GM19035 (cell line): Measurements from ENCODE around the gene FGFR2.
A peak's percentile ranks its signal among the peaks of the same experiment; 100 is the strongest.

Source experiments
- ATAC-seq: cut with Tn5 transposase; IDR thresholded peaks from one replicate; pipeline ENCODE4 v1.9.1; 2021; ENCODE audit not compliant: unreplicated experiment

The FGFR2 gene

DNA sequence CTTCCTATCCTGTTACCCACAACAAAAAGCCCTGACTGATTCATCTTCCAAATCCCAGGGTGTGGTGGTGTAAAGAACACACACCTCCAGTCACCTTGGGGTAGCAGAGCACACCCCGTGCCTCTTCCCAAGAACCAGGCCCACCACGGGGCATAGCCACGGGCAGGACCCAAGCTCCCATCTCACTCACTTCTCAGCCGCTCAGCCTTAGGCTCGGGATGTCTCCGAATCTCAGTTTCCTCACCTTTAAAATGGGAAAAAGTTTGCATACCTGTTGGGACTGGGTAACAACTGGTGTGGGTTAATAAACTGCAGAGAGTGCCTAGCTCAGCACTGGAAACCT is 139.0 kb downstream of the FGFR2 start:
- no peak for ATAC-seq

DNA sequence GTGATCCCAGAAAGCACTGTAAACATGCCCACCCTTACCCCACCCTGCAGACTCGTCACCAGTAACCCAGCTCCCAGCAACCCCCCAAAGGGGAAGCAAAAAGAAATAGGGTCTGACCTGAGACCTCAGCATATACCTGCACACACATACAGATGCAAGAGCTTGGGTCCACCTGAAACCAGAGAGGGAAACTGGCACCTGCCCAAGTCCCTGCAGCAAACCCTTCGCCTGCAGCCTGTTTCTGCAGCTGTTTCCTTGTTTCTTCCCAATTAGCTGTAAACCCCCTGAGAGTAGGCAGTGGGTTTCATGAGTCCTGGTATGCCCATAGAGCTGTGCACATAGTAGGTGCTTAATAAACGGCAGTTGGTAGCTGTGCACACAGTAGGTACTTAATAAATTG is 140.5 kb downstream of the FGFR2 start:
- no peak for ATAC-seq

- ATAC-seq: no peak
Observed at GRCh38 chr10:121455377-121455776, 142.9 kb downstream of the FGFR2 start.

DNA sequence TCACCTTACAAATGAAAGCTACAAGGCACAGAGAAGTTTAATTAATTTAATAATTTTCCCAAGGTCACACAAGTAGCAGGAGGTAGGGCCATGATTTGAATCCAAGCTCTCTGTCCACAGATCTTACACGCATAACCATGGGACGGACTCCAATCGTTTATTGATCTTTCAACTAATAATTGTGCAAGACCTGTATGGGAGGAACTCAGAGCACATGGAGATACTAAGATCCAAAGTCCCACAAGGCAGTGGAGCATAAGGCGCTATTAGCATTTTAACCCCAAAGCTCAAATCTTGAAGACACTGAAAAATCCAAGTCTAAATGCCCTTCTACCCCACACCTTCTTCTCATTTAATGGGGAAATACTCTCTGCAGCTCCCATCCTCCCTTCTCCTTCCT is 143.5 kb downstream of the FGFR2 start:
- ATAC-seq: no peak

DNA sequence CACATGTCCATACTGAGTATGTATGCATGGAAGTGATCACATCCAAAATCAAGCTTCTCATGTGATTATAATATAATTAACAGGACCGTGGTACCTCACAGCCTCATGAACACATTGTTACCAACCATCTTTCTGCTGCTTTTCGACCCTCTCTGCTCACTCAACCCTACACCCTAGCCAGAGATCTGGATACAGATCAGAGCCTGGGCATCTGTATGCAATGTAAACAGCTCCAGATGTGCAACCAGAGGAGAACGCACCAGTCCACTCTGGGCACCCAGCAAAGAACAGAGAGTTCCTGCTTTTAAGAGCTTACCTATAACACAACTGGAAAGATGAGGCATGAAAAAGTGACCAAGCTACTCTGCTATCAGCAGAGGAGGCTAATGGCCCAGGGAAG is 145.1 kb downstream of the FGFR2 start:
- no peak for ATAC-seq

DNA sequence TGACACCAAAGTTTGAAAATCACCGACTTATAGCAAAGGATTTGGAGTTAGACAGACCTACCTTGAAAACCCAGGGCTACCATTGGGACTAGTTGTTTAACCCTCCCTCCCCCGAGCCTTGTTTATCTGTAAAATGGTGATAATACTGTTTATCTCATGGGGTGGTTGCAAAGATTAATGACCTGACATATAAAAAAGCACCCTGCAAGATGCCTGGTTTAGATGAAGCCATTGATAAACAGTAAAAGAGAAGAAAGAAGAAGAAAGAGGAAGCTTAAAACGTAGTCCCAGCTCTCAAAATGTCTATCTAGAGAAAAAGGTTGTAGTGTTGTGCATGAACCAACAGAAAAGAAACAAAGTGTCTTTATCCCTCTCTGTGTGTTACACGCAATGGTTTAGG is 145.7 kb downstream of the FGFR2 start:
- no peak for ATAC-seq

DNA sequence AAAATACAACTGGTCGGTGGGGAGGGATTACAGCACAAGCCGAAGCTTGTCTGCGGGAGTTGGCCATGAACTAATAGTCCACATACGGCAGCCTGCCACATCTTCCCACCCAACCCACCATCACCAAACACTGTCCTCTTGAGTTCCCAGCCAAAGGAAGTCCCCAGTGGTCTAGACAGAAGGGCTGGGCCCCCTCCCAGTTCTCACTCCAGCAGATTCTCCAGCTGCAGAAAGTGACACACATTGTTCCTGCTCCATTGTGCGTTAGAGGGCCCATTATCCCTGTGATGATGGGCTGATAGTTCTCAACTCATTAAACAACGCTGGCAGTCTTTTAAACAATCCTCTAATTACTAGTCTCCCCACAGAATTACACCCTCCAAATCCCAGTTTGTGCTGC is 148.0 kb downstream of the FGFR2 start:
- no peak for ATAC-seq

DNA sequence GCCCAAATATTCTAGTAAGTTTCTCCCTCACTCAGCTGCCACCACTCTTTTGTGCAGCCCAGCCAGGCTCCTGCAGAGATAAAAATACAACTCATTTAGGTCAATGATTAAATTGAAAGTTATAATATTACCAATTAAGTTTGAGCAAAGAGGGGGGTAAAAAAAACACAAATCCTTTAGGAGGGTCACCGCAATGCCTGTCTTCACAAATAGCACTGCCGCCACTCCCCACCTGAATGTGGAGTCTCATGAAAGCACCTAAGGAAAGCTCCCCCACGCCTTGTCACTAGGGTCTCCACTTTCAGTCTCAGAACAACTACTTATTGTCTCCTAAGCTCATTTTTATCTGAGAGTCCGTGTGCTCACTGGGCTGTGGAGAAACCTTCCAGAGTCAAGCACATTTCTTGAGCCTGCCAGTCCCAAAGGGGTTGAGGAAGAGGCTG is 148.7 kb downstream of the FGFR2 start:
- ATAC-seq: no peak

DNA sequence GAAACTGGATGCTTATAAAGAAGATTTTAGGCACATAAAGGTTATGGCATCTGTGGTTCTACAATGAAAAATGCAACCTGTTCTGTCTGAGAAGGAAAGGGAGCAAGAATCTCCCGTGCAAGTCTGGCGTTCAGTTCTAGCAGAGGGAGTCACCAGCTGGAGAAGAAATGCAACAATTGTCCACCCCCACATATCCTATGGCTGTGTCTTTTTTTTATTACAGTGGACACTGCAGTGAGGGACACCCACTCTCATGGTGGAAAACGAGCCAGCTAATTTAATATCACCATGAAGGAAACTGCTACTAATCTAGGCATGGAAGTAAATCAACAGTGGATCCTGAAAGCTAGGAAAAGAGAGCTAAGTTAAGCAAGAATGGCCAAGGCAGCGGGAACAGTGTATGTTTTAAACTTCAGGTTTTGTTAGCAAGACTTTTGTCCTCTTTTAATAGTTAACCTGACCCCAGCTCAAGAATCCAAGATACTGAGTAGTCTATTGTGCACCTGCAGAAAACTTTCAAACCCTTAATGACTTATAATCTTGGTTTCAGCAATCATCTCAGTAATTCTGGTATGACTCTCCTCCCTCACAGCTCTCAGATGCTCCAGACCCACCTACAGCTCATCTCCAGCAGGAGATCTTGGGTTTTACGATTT is 149.3 kb downstream of the FGFR2 start:
- peak; percentile 92 for ATAC-seq

DNA sequence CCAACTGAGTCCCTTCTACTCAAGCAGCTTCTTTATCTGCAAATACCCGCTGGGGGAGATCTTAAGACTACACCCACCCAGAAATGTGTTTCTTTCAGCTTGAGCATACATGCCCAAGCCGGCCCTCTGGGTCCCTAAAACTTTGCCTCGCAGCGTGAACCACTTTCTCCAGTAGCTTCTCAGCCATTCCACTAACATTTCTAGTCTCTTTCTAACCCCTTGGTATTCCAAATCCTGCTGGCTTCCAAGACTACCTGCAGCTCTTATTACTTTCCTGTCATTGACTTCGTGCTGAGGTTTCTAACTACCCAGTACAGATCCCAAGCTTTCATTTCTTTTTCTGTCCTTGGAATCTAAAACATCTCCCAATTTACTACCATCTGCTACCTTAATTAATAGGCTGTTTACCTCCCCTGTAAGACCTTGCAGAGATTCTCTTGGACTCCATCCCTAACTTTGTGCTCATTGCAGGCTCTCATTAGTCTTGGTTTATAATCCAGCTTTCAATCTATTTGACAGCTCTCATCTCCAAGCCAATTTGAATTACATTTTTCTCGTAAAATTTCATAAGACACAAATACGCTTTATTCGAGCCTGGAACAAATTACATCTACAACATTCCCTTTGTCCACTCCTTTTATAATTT is 153.6 kb downstream of the FGFR2 start:
- no peak for ATAC-seq

GRCh38 chr10:121442086-121442935 is 155.9 kb downstream of the FGFR2 start:
- ATAC-seq: no peak

DNA sequence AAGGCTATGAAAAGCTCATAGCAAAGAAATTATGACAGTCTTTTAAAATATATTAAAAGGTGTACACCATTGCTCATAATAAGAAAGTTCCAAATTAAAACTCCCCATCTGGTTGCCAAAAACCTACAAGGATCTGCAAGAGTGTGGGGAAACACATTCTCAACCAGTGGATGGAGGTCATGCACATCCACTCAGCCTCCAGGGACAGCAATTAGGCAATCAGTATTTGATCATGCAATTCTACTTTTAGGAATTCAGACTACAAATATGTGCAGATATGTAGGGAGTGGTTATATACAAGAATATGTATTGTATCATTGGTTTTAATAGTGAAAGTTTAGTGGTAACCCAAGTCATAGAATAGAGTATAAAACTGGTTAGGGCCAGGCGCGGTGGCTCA is 157.8 kb downstream of the FGFR2 start:
- ATAC-seq: no peak

- ATAC-seq: no peak
Observed at GRCh38 chr10:121438333-121438732, 159.9 kb downstream of the FGFR2 start.

GRCh38 chr10:121437596-121437995 is 160.6 kb downstream of the FGFR2 start:
- ATAC-seq: no peak

GRCh38 chr10:121436630-121437341 is 161.5 kb downstream of the FGFR2 start:
- no peak for ATAC-seq

DNA sequence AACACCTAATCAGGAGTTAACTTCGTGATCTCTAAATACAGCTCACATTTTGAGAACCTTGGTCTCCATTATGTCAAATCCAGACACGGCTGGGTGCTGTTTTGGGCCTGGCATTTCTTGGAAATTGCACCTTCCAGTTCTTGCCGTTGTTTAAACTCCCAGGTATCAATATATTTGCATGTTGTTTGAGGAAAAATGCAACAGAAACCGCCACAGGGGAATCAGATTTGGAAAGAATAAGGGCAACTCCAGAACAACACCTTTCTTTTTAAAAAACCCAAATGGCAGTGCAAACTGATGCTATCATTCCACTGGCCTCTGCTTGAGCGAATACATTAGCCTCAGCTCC is 162.0 kb downstream of the FGFR2 start:
- ATAC-seq: no peak

DNA sequence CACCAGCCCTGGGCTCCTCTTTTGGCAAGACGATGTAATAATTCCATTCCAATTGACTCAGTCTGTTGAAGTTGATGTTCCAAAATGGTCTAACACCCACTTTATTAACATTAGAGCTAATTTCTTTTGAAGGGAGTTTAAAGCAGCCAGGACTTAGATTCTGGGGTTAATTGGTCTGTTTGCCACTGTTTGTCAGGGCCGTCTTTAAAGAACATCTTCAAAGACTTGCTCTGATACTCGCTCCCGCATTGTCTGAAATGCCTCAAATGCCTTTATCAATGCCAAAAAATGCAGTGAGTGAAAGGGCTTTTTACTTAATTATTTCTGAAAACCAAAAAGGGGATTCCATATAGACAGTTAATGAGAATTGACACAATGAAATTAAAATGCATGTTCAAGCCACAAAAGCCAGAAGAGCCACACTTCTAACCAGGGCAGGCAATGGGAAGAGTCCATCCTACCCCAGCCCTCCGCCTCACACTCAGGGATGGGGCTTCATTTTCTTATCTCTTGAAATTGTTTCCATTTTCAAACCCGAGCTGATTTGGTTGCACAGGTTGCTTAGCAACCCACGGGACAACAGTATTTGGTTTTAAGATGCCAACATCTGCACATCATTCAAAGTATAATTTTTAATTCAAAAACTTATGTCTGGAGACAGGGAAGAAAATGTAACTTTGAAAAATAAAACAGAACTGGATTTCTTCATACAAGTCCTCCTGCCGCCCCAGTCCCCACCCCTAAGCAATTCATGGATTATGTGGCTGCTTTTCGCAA is 163.0 kb downstream of the FGFR2 start:
- ATAC-seq: no peak

GRCh38 chr10:121433965-121434364 is 164.3 kb downstream of the FGFR2 start:
- ATAC-seq: no peak

DNA sequence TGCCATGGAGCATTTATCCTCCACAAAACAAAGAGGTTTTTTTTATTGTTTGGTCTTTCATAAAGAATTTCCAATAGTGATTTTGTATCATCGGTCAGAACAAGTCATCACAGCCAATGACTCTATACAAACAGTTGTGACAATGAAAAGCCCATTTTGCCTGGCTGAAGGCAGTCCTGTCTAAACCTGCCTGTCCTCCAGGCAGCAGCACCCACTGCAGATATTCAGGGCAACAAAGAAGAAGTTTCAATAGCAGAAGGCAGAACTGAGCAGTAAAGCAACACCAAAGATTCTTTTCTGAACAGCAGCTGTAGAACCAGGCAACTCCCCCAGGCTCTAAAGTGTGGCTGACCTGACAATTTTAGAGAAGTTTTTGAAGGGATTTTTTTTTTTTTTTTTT is 169.4 kb downstream of the FGFR2 start:
- no peak for ATAC-seq
